Adrenal gland (tissue), 5 donors: ENCODE results near the gene PRKCA.

Experiments used
- CTCF ChIP-seq, 6 experiments: fragments of 450-650 bp in 4 of 6; fragments of 200-600 bp in 2 of 6; sonication (generic) in 1 of 6; IDR thresholded peaks; 1 replicate in 5 of 6; 2 replicates in 1 of 6; pipeline versions ENCODE4 v1.5.1 to v1.8.0; 2016 to 2021; ENCODE audit warnings: antibody characterized with exemption in 6 of 6, mild to moderate bottlenecking in 2 of 6, moderate library complexity in 1 of 6
- POLR2A ChIP-seq, 2 donors: fragments of 450-650 bp; IDR thresholded peaks; one replicate each; pipeline ENCODE4 v1.6.1; 2017; ENCODE audit warnings: antibody characterized with exemption in 2 of 2, mild to moderate bottlenecking in 2 of 2, moderate library complexity in 1 of 2
- donor health status: DM: no; HTN: no; CAD: no.

DNA sequence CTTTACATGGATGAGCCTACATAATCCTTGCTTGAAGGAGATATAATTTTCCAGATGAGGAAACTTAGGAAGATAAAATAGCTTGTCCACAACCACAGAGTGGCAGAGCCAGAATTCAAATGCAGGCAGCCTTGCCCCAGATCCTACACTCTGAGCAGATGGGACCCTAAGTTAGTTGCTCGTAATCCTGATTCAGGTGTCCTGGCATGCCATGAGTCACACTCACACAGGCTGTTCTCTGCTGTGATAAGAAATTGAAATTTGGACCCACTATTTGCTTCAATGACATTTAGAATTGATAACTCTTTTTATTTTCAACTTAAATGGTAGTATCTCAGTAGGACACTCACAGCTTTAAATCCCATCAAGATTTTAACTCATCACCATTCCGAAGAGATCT, 381.8 kb downstream of the PRKCA start:
- TF ChIP-seq CTCF (IDR thresholded peaks at IDR 0.05) (no peak), POLR2A (IDR thresholded peaks at IDR 0.05) (no peak)
